MM.1S (cell line): ENCODE results near the gene MISP.

Source experiments
- DNase-seq: peaks from one replicate; pipeline ENCODE4 v3.0.0-alpha.2; 2015
- H2AFZ ChIP-seq: fragments of 300-600 bp; sonication (generic); 2 replicates; pipeline ENCODE4 v1.6.0; 2016; ENCODE audit warnings: antibody characterized with exemption, low read length
- H3F3A ChIP-seq: fragments of 300-600 bp; sonication (generic); 2 replicates; pipeline ENCODE4 v1.6.1; 2016; ENCODE audit warnings: mild to moderate bottlenecking, antibody characterized with exemption, low read length, moderate library complexity, mixed read lengths; ENCODE audit not compliant: insufficient read depth
- H3K27ac ChIP-seq: fragments of 300-600 bp; sonication (generic); 2 replicates; pipeline ENCODE4 v1.5.1; 2016; ENCODE audit warnings: mild to moderate bottlenecking, low read length
- H3K27me3 ChIP-seq: fragments of 300-600 bp; sonication (generic); replicated peaks from 2 replicates; pipeline ENCODE4 v1.6.0; 2016; ENCODE audit warnings: low read length; ENCODE audit not compliant: insufficient read depth
- H3K36me3 ChIP-seq: fragments of 300-600 bp; sonication (generic); replicated peaks from 2 replicates; pipeline ENCODE4 v1.6.1; 2016; ENCODE audit warnings: mild to moderate bottlenecking, low read length, mixed read lengths; ENCODE audit not compliant: insufficient read depth
- H3K4me1 ChIP-seq: fragments of 300-600 bp; sonication (generic); 2 replicates; pipeline ENCODE4 v1.6.1; 2016; ENCODE audit warnings: low read length, mixed read lengths
- H3K4me2 ChIP-seq: fragments of 300-600 bp; sonication (generic); 2 replicates; pipeline ENCODE4 v1.6.0; 2016; ENCODE audit warnings: low read depth, low read length
- H3K4me3 ChIP-seq: fragments of 300-600 bp; sonication (generic); 2 replicates; pipeline ENCODE4 v1.5.1; 2016; ENCODE audit warnings: low read length, mixed read lengths
- H3K79me2 ChIP-seq: fragments of 300-600 bp; sonication (generic); 2 replicates; pipeline ENCODE4 v1.6.1; 2016; ENCODE audit warnings: mixed run types, low read length, mixed read lengths
- H3K9ac ChIP-seq: fragments of 300-600 bp; sonication (generic); 2 replicates; pipeline ENCODE4 v1.6.1; 2016; ENCODE audit warnings: low read length, mixed read lengths
- H3K9me2 ChIP-seq: fragments of 300-600 bp; sonication (generic); replicated peaks from 2 replicates; pipeline ENCODE4 v1.6.1; 2016; ENCODE audit warnings: mild to moderate bottlenecking, low read length, mixed read lengths; ENCODE audit not compliant: insufficient read depth
- H3K9me3 ChIP-seq: fragments of 300-600 bp; sonication (generic); replicated peaks from 2 replicates; pipeline ENCODE4 v1.6.1; 2016; ENCODE audit warnings: mild to moderate bottlenecking, low read length, mixed read lengths; ENCODE audit not compliant: insufficient read depth
- H4K20me1 ChIP-seq: fragments of 300-600 bp; sonication (generic); 2 replicates; pipeline ENCODE4 v1.6.1; 2016; ENCODE audit warnings: mild to moderate bottlenecking, low read length, moderate library complexity, mixed read lengths; ENCODE audit not compliant: insufficient read depth
- EZH2 ChIP-seq: fragments of 300-600 bp; sonication (generic); optimal IDR thresholded peaks from 2 replicates; pipeline ENCODE3; 2017; ENCODE audit warnings: low read depth, mild to moderate bottlenecking, antibody characterized with exemption, low read length, mixed read lengths
- EZH2phosphoT487 ChIP-seq: fragments of 300-600 bp; sonication (generic); IDR thresholded peaks from 2 replicates; pipeline ENCODE4 v1.6.1; 2018; ENCODE audit warnings: antibody characterized with exemption, low read length
- TF ChIP-seq, protein P1 (sequence below): fragments of 300-600 bp; sonication (generic); IDR thresholded peaks from 2 replicates; pipeline ENCODE4 v1.5.1; 2016; ENCODE audit warnings: antibody characterized with exemption, low read length, mixed read lengths

The MISP gene

DNA sequence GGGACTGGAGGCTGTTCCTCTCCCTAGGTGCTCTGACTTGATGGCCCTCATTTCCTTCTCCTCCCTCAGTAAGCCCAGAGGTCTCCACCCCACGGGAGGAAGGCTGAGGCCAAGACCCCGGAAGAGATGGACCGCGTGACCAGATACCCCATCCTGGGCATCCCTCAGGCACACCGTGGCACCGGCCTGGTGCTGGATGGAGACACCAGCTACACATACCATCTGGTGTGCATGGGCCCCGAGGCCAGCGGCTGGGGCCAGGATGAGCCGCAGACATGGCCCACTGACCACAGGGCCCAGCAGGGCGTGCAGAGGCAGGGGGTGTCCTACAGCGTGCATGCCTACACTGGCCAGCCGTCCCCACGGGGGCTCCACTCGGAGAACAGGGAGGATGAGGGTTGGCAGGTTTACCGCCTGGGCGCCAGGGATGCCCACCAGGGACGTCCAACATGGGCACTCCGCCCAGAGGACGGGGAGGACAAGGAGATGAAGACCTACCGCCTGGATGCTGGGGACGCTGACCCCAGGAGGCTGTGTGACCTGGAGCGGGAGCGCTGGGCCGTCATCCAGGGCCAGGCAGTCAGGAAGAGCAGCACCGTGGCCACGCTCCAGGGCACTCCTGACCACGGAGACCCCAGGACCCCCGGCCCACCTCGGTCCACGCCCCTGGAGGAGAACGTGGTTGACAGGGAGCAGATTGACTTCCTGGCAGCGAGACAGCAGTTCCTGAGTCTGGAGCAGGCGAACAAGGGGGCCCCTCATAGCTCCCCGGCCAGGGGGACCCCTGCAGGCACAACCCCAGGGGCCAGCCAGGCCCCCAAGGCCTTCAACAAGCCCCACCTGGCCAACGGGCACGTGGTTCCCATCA, 6.1 kb downstream of the MISP start:
- H4K20me1 ChIP-seq, result no peaks in the 10 kb centered on the region
- no peak overlapping the region for H3K4me2 ChIP-seq
- no peaks in the 10 kb centered on the region for H3F3A ChIP-seq
- no peak overlapping the region for H3K27ac ChIP-seq
- DNase-seq, result no peak
- H3K4me3 ChIP-seq, result no peak overlapping the region
- no peaks in the 10 kb centered on the region for H3K79me2 ChIP-seq
- no peaks in the 10 kb centered on the region for H3K9me3 ChIP-seq
- no peaks in the 10 kb centered on the region for H3K36me3 ChIP-seq
- TF ChIP-seq EZH2, result no peak
- no peak for TF ChIP-seq EZH2phosphoT487
- TF ChIP-seq, protein P1, sequence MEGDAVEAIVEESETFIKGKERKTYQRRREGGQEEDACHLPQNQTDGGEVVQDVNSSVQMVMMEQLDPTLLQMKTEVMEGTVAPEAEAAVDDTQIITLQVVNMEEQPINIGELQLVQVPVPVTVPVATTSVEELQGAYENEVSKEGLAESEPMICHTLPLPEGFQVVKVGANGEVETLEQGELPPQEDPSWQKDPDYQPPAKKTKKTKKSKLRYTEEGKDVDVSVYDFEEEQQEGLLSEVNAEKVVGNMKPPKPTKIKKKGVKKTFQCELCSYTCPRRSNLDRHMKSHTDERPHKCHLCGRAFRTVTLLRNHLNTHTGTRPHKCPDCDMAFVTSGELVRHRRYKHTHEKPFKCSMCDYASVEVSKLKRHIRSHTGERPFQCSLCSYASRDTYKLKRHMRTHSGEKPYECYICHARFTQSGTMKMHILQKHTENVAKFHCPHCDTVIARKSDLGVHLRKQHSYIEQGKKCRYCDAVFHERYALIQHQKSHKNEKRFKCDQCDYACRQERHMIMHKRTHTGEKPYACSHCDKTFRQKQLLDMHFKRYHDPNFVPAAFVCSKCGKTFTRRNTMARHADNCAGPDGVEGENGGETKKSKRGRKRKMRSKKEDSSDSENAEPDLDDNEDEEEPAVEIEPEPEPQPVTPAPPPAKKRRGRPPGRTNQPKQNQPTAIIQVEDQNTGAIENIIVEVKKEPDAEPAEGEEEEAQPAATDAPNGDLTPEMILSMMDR, result no peak
- no peak overlapping the region for H3K9ac ChIP-seq
- H2AFZ ChIP-seq, result 0 out of 2 replicates have a peak overlapping the region, but pooled peaks have one; percentile 3
- no peaks in the 10 kb centered on the region for H3K4me1 ChIP-seq
- peaks cover 93% of the 10 kb centered on the region for H3K27me3 ChIP-seq
- no peaks in the 10 kb centered on the region for H3K9me2 ChIP-seq

DNA sequence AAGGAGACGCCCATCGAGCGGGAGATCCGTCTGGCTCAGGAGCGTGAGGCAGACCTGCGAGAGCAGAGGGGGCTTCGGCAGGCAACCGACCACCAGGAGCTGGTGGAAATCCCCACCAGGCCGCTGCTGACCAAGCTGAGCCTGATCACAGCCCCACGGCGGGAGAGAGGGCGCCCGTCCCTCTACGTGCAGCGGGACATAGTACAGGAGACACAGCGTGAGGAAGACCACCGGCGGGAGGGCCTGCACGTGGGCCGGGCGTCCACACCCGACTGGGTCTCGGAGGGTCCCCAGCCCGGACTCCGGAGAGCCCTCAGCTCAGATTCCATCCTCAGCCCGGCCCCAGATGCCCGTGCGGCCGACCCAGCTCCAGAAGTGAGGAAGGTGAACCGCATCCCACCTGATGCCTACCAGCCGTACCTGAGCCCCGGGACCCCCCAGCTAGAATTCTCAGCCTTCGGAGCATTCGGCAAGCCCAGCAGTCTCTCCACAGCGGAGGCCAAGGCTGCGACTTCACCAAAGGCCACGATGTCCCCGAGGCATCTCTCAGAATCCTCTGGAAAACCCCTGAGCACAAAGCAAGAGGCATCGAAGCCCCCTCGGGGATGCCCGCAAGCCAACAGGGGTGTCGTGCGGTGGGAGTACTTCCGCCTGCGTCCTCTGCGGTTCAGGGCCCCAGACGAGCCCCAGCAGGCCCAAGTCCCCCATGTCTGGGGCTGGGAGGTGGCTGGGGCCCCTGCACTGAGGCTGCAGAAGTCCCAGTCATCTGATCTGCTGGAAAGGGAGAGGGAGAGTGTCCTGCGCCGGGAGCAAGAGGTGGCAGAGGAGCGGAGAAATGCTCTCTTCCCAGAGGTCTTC, 7.1 kb downstream of the MISP start:
- Histone ChIP-seq H3K27ac (no peak overlapping the region), H2AFZ (no peak overlapping the region), H3F3A (no peaks in the 10 kb centered on the region), H3K79me2 (no peaks in the 10 kb centered on the region), H4K20me1 (no peaks in the 10 kb centered on the region), H3K4me3 (no peak overlapping the region), H3K9me2 (no peaks in the 10 kb centered on the region), H3K9ac (no peak overlapping the region), H3K4me2 (no peak overlapping the region), H3K27me3 (peaks cover 90% of the 10 kb centered on the region), H3K9me3 (no peaks in the 10 kb centered on the region), H3K36me3 (no peaks in the 10 kb centered on the region), H3K4me1 (no peaks in the 10 kb centered on the region)
- TF ChIP-seq EZH2phosphoT487 (no peak), EZH2 (no peak)
- TF ChIP-seq, protein P1, result no peak
- DNase-seq, result no peak

DNA sequence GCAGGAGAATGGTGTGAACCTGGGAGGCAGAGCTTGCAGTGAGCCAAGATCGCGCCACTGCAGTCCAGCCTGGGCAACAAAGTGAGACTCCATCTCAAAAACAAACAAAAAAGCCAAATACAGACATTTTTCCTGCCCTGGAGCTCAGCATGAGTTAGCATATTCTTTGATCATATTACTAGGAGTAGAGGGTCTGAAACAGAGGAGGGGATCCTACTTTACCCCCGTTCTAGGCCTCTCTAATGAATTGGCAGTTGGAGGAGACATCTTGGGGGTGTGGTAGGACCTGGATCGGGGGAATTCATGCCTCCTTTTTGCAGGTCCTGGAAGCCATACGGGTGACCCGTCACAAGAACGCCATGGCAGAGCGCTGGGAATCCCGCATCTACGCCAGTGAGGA, 12.3 kb downstream of the MISP start:
- Histone ChIP-seq H3K9ac (no peak overlapping the region), H3F3A (no peaks in the 10 kb centered on the region), H2AFZ (no peak overlapping the region), H3K9me3 (no peaks in the 10 kb centered on the region), H4K20me1 (no peaks in the 10 kb centered on the region), H3K27me3 (peaks cover 91% of the 10 kb centered on the region), H3K36me3 (no peaks in the 10 kb centered on the region), H3K9me2 (no peaks in the 10 kb centered on the region), H3K79me2 (no peaks in the 10 kb centered on the region), H3K4me3 (no peak overlapping the region), H3K27ac (no peak overlapping the region), H3K4me1 (no peaks in the 10 kb centered on the region), H3K4me2 (no peak overlapping the region)
- TF ChIP-seq, protein P1, result no peak
- TF ChIP-seq EZH2phosphoT487 (no peak), EZH2 (no peak)
- no peak for DNase-seq
